ENCODE data around the gene CBLC. TPM values are rescaled to one million over a fixed set of nuclear protein-coding genes. Genes with fewer than 3 reads are reported as not detected.

The CBLC gene
- total and polyA plus RNA-seq, 2 of the 4 experiments (the other 2 are of a cell fraction): not detected

DNA sequence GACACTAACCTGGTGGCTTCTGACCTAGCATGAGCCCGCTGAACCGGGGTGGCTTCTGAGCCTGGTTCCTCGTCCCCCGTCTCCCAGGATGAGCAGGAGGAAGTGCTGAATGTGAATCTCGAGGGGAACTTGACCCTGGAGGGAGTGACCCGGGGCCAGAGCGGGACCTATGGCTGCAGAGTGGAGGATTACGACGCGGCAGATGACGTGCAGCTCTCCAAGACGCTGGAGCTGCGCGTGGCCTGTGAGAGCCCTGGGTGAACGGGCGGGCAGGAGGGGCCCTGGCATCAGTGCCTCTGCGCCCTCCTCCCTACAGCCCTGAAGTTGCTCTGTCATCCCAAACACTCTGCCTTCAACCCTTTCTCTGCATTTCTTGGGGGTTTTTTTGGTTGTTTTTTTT is 36.8 kb downstream of the CBLC start:
- ChIA-PET POLR2A (ENCODE audit: unreplicated experiment) (no interaction called here), CTCF (no interaction called here)
- H3K27me3 ChIP-seq (ENCODE audit: control insufficient read depth, insufficient read depth, low read length): no peaks in the 10 kb centered on the region
- no peak overlapping the region for H3K23ac ChIP-seq (ENCODE audit: low read depth, low read length)
- no peak overlapping the region for H3K4me2 ChIP-seq (ENCODE audit: low read depth, low read length)
- peaks cover 20% of the 10 kb centered on the region for H3K36me3 ChIP-seq (ENCODE audit: control insufficient read depth, insufficient read depth, low read length)
- H4K8ac ChIP-seq (ENCODE audit: low read depth in 2 of 2, low read length in 2 of 2): no peak overlapping the region
- no TSS peak for BruUV-seq (replicated peaks)
- H4K20me1 ChIP-seq (ENCODE audit: insufficient read depth, low read length): no peaks in the 10 kb centered on the region
- H3K4me1 ChIP-seq (ENCODE audit: control insufficient read depth, insufficient read depth, low read length): peaks cover 2% of the 10 kb centered on the region; the same call in 1 of the 2 replicates
- H4K5ac ChIP-seq (ENCODE audit: low read depth, low read length): no peak overlapping the region
- in situ Hi-C loops (cut with MboI; ENCODE audit: low sequenced_read_pairs): no loop called here
- no peak overlapping the region for H2AK5ac ChIP-seq (ENCODE audit: low read depth, low read length)
- no peak overlapping the region for H2BK15ac ChIP-seq (ENCODE audit: low read depth, low read length)
- dilution Hi-C loops (cut with HindIII; ENCODE audit: low sequenced_read_pairs, unreplicated experiment): no loop called here
- no peak overlapping the region for H3K4me3 ChIP-seq (ENCODE audit: insufficient read depth, low read depth, low read length)
- H3K9ac ChIP-seq (ENCODE audit: low read depth, low read length): no peak overlapping the region
- no peak overlapping the region for H2BK20ac ChIP-seq (ENCODE audit: low read depth, low read length)
- H3K9me1 ChIP-seq (ENCODE audit: insufficient read depth, low read length): no peaks in the 10 kb centered on the region
- H4K91ac ChIP-seq (ENCODE audit: insufficient read depth, low read depth, low read length): no peak overlapping the region
- H3K14ac ChIP-seq (replicated peaks; ENCODE audit: low read depth, low read length): no peak overlapping the region
- intact Hi-C loops (cut with micrococcal nuclease): no loop called here
- H2AFZ ChIP-seq (replicated peaks; ENCODE audit: low read length, poor library complexity): no peak overlapping the region
- no peak overlapping the region for H3K56ac ChIP-seq (ENCODE audit: extremely low read depth, insufficient read depth, low read length)
- DNase-seq (no peak), ATAC-seq (ENCODE audit: low read depth) (no peak)
- H2BK120ac ChIP-seq (ENCODE audit: low read depth, low read length): no peak overlapping the region
- H2BK5ac ChIP-seq (ENCODE audit: low read depth, low read length, poor library complexity, severe bottlenecking): no peak overlapping the region
- no peak overlapping the region for H3K4ac ChIP-seq (ENCODE audit: low read depth, low read length)
- no peak for TF ChIP-seq BHLHE40 (IDR thresholded peaks at IDR 0.05; ENCODE audit: low read depth, low read length)
- no peak overlapping the region for H2AK9ac ChIP-seq (replicated peaks; ENCODE audit: low read depth, low read length, poor library complexity)
- H3K18ac ChIP-seq (ENCODE audit: low read depth, low read length): no peak overlapping the region
- H3K27ac ChIP-seq (ENCODE audit: insufficient read depth, low read length): no peak overlapping the region
- H3K79me1 ChIP-seq (ENCODE audit: low read depth in 1 of 2, low read length in 2 of 2): peaks cover under 1 to 4% of the 10 kb centered on the region in 2 experiments; a peak in 2 of 4 replicates
- H3K9me3 ChIP-seq (ENCODE audit: control insufficient read depth, insufficient read depth, low read length): no peaks in the 10 kb centered on the region
- 98% methylated on average over 9 of the region's 17 CpGs; no CpG with 5 or more reads in 1 of the 2 experiments for WGBS, 2 experiments (ENCODE audit: extremely low coverage in 2 of 2, insufficient read length in 1 of 2)

All from IMR-90 (cell line).